ENCODE data around the gene YRDC. TPM values are rescaled to one million over a fixed set of nuclear protein-coding genes. Genes with fewer than 3 reads are reported as not detected.

YRDC gene
- total and polyA plus RNA-seq, 2 donors (not counting 3 experiments of a cell fraction or from before 2014, with no cell fraction given) = 19.2 to 20.5 TPM

- no peak for FAIRE-seq
- POLR2A ChIA-PET = no interaction called here
- H3K4me3 ChIP-seq (replicated peaks in 1 of 3; ENCODE audit: insufficient read depth in 1 of 3, low read depth in 1 of 3, low read length in 3 of 3) = no peak overlapping the region
Measured at GRCh38 chr1:37809942-37810341, 1.9 kb upstream of the YRDC start.

More at GRCh38 chr1:37809942-37810341, 1.9 kb upstream of the YRDC start:
- peaks cover 10 to 17% of the 10 kb centered on the region in 2 experiments for H3K36me3 ChIP-seq (ENCODE audit: control insufficient read depth in 2 of 2, extremely low read depth in 1 of 2, insufficient read depth in 2 of 2, low read length in 2 of 2)
- CTCF ChIA-PET = no interaction called here
- H3K27me3 ChIP-seq (ENCODE audit: control insufficient read depth in 2 of 2, insufficient read depth in 2 of 2, low read length in 2 of 2) = no peaks in the 10 kb centered on the region
- H3K4me2 ChIP-seq (ENCODE audit: insufficient read depth, low read length) = no peak overlapping the region
- dilution Hi-C loops (cut with MboI; ENCODE audit: extremely low pct_ligation_motif_present, low sequenced_read_pairs) = no loop called here
- intact Hi-C loops (cut with micrococcal nuclease) = loop anchor here (2.0 to 5.0 kb wide), 4 partner anchors 122 to 338 kb away; partner anchors contain the start of genes DNALI1 and ZC3H12A
- no peak for DNase-seq (ENCODE audit: low read depth, low spot score)
- H4K20me1 ChIP-seq (replicated peaks; ENCODE audit: control insufficient read depth, extremely low read depth, insufficient read depth, low read length) = no peaks in the 10 kb centered on the region
- no peak overlapping the region for H3K9ac ChIP-seq (replicated peaks; ENCODE audit: extremely low read depth, insufficient read depth, low read length)
- no TSS peak for BruUV-seq (replicated peaks)
- peaks cover 13% of the 10 kb centered on the region for H3K4me1 ChIP-seq (ENCODE audit: control insufficient read depth, extremely low read depth, insufficient read depth, low read length)
- peaks cover 23% of the 10 kb centered on the region for H3K79me2 ChIP-seq (ENCODE audit: control insufficient read depth, insufficient read depth, low read length)
- H3K9me1 ChIP-seq (replicated peaks; ENCODE audit: control insufficient read depth, extremely low read depth, insufficient read depth, low read length) = no peaks in the 10 kb centered on the region
- TF ChIP-seq CTCF (IDR thresholded peaks at IDR 0.05; ENCODE audit: extremely low read depth in 1 of 2, insufficient read depth in 1 of 2, low read depth in 1 of 2, low read length in 2 of 2) (no peak), POLR2AphosphoS5 (IDR thresholded peaks at IDR 0.05; ENCODE audit: insufficient read depth, low read depth, low read length) (no peak), MYC (IDR thresholded peaks at IDR 0.05; ENCODE audit: low read depth, low read length) (no peak), MAX (IDR thresholded peaks at IDR 0.05; ENCODE audit: insufficient read depth, insufficient read length) (no peak), GATA2 (IDR thresholded peaks at IDR 0.05; ENCODE audit: insufficient read depth, insufficient read length, low read depth, low read length) (no peak), FOS (IDR thresholded peaks at IDR 0.05; ENCODE audit: borderline replicate concordance, insufficient read depth, low read length) (no peak), EZH2 (IDR thresholded peaks at IDR 0.05; ENCODE audit: borderline replicate concordance, low read depth, low read length, severe bottlenecking) (no peak), POLR2A (IDR thresholded peaks at IDR 0.05; ENCODE audit: low read depth, low read length) (no peak), JUN (IDR thresholded peaks at IDR 0.05; ENCODE audit: borderline replicate concordance, insufficient read depth, insufficient read length, low read depth) (no peak)
- H3K27ac ChIP-seq (ENCODE audit: insufficient read depth, low read depth, low read length) = no peak overlapping the region
- no peak overlapping the region for H2AFZ ChIP-seq (ENCODE audit: low read depth, low read length)
- no peaks in the 10 kb centered on the region for H3K9me3 ChIP-seq (replicated peaks; ENCODE audit: control insufficient read depth, insufficient read depth, low read length)

All from endothelial cell of umbilical vein (primary cell).